HG02759 (cell line): ENCODE results near the gene APOBEC3F.
"Not testable (repeated sequence)": the region's sequence is repeated elsewhere in the genome, so short reads cannot be mapped to it uniquely, and the experiment has no call there.

ENCODE experiments used
- ATAC-seq: cut with Tn5 transposase; IDR thresholded peaks from one replicate; pipeline ENCODE4 v1.9.1; 2021; ENCODE audit warnings: mild to moderate bottlenecking, moderate library complexity; ENCODE audit not compliant: unreplicated experiment

The APOBEC3F gene

GRCh38 chr22:39026509-39027150 lies 14.0 kb upstream of the APOBEC3F start:
- no peak for ATAC-seq

GRCh38 chr22:39027717-39028116 lies 12.9 kb upstream of the APOBEC3F start:
- no peak for ATAC-seq

GRCh38 chr22:39028281-39028680 lies 12.4 kb upstream of the APOBEC3F start:
- no peak for ATAC-seq

- no peak for ATAC-seq
Measured at GRCh38 chr22:39029227-39029626, 11.4 kb upstream of the APOBEC3F start.

GRCh38 chr22:39030705-39031104 lies 10.0 kb upstream of the APOBEC3F start:
- no peak for ATAC-seq

GRCh38 chr22:39031434-39032295 lies 9.0 kb upstream of the APOBEC3F start:
- ATAC-seq, result not testable (repeated sequence)

GRCh38 chr22:39037071-39037470 lies 3.6 kb upstream of the APOBEC3F start:
- ATAC-seq, result not testable (repeated sequence)

GRCh38 chr22:39039306-39040126 lies 1.1 kb upstream of the APOBEC3F start:
- no peak for ATAC-seq

GRCh38 chr22:39040155-39040537 lies 518 bp upstream of the APOBEC3F start:
- ATAC-seq, result not testable (repeated sequence)

GRCh38 chr22:39041908-39042307 lies 1.2 kb downstream of the APOBEC3F start:
- ATAC-seq, result no peak

GRCh38 chr22:39043063-39043462 lies 2.4 kb downstream of the APOBEC3F start:
- ATAC-seq, result not testable (repeated sequence)

GRCh38 chr22:39045136-39045535 lies 4.5 kb downstream of the APOBEC3F start:
- not testable (repeated sequence) for ATAC-seq

- ATAC-seq, result not testable (repeated sequence)
Measured at GRCh38 chr22:39049486-39049885, 8.8 kb downstream of the APOBEC3F start.

- ATAC-seq, result not testable (repeated sequence)
Measured at GRCh38 chr22:39051844-39052495, 11.3 kb downstream of the APOBEC3F start.

- no peak for ATAC-seq
Measured at GRCh38 chr22:39055658-39056057, 15.0 kb downstream of the APOBEC3F start.

- ATAC-seq, result not testable (repeated sequence)
Measured at GRCh38 chr22:39061290-39061689, 20.6 kb downstream of the APOBEC3F start.

- ATAC-seq, result not testable (repeated sequence)
Measured at GRCh38 chr22:39061951-39062350, 21.3 kb downstream of the APOBEC3F start.

- ATAC-seq, result not testable (repeated sequence)
Measured at GRCh38 chr22:39063904-39064303, 23.2 kb downstream of the APOBEC3F start.

GRCh38 chr22:39066442-39067276 lies 26.0 kb downstream of the APOBEC3F start:
- ATAC-seq, result not testable (repeated sequence)
